KOPT-K1 (cell line): ENCODE measurements around the gene DNAAF9.

Source experiments
- H3K27ac ChIP-seq: fragments of 200-600 bp; sonication (generic); 2 replicates; pipeline ENCODE4 v1.5.1; 2016; ENCODE audit warnings: antibody characterized with exemption, mild to moderate bottlenecking, low read depth, low read length; ENCODE audit not compliant: poor library complexity, severe bottlenecking
- H3K36me3 ChIP-seq: fragments of 200-600 bp; sonication (generic); 2 replicates; pipeline ENCODE4 v1.5.1; 2017; ENCODE audit warnings: antibody characterized with exemption, mild to moderate bottlenecking, low read length, moderate library complexity; ENCODE audit not compliant: insufficient read depth
- H3K9me3 ChIP-seq: fragments of 200-600 bp; sonication (generic); 2 replicates; pipeline ENCODE4 v1.5.1; 2017; ENCODE audit warnings: antibody characterized with exemption, low read length, mild to moderate bottlenecking; ENCODE audit not compliant: insufficient read depth, poor library complexity, severe bottlenecking

The DNAAF9 gene

DNA sequence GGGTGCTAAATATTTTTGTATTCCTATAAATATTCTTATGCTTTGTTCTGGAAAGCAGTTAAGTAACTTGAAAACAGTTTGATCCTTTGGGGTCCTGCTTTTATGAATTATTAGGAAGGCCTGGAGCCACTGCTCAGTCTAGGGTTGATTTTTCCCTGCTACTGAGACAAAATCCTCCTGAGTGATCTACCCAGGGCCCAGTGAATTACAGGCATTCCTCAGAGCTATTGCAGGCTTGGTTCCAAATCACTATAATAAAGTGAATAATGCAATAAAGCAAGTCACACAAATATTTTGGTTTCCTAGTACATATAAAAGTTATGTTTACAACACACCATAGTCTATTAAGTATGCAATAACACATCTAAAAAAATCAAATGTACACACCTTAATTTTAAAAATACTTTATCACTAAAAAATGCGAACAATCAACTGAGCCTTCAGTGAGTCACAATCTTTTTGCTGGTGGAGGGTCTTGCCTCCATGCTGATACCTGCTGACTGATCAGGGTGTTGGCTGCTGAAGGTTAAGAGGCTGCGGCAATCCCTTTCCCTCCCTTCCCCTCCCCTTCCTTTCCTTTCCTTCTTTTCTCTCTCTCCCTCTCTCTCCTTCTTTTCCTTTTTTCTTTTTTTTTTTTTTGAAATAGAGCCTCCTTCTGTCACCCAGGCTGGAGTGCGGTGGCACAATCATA, 43.0 kb downstream of the DNAAF9 start:
- Histone ChIP-seq H3K36me3 (no peaks in the 10 kb centered on the region), H3K9me3 (no peaks in the 10 kb centered on the region), H3K27ac (no peak overlapping the region)

- H3K27ac ChIP-seq, result no peak overlapping the region
- no peaks in the 10 kb centered on the region for H3K9me3 ChIP-seq
- H3K36me3 ChIP-seq, result no peaks in the 10 kb centered on the region
Measured at GRCh38 chr20:3360752-3361151, 46.7 kb downstream of the DNAAF9 start.

GRCh38 chr20:3358676-3359340, 48.7 kb downstream of the DNAAF9 start:
- no peaks in the 10 kb centered on the region for H3K9me3 ChIP-seq
- H3K36me3 ChIP-seq, result no peaks in the 10 kb centered on the region
- no peak overlapping the region for H3K27ac ChIP-seq
